HL-60 (cell line): Measurements from ENCODE around the gene AGBL2.

Source experiments
- DNase-seq, 2 experiments: peaks; one replicate each; pipeline ENCODE4 v3.0.0-alpha.2; 2010 to 2020; ENCODE audit warnings: low read depth in 1 of 2, low spot score in 1 of 2
- H3K27ac ChIP-seq: fragments of 250-450 bp; sonication (Bioruptor Pico); replicated peaks from 2 replicates; pipeline ENCODE4 v1.5.1; 2020; ENCODE audit warnings: mild to moderate bottlenecking, moderate library complexity
- H3K27me3 ChIP-seq: fragments of 250-450 bp; sonication (Bioruptor Pico); 2 replicates; pipeline ENCODE4 v1.5.1; 2021; ENCODE audit warnings: mild to moderate bottlenecking, moderate library complexity; ENCODE audit not compliant: insufficient read depth, poor library complexity, severe bottlenecking
- H3K4me3 ChIP-seq: replicated peaks from 2 replicates; pipeline ENCODE4 v1.5.1; 2011; ENCODE audit warnings: mild to moderate bottlenecking, control low read depth, low read length; ENCODE audit not compliant: insufficient read depth
- CTCF ChIP-seq: IDR thresholded peaks from one replicate; pipeline ENCODE4 v1.5.1; 2011; ENCODE audit warnings: low read length, control low read depth, inconsistent platforms; ENCODE audit not compliant: insufficient read depth
- GABPA ChIP-seq: IDR thresholded peaks from 2 replicates; pipeline ENCODE4 v1.6.1; 2012; ENCODE audit warnings: low read depth
- POLR2AphosphoS5 ChIP-seq: IDR thresholded peaks from 2 replicates; pipeline ENCODE4 v1.6.1; 2012; ENCODE audit warnings: low read depth
- REST ChIP-seq: IDR thresholded peaks from 2 replicates; pipeline ENCODE4 v1.6.1; 2012; ENCODE audit warnings: low read depth; ENCODE audit not compliant: insufficient replicate concordance
- SPI1 ChIP-seq: IDR thresholded peaks from 2 replicates; pipeline ENCODE4 v1.6.1; 2012; ENCODE audit warnings: low read depth, mild to moderate bottlenecking, borderline replicate concordance

Gene AGBL2

GRCh38 chr11:47686151-47686550, 29.0 kb downstream of the AGBL2 start:
- no peak for TF ChIP-seq CTCF
- TF ChIP-seq REST = no peak
- Histone ChIP-seq H3K27ac (no peak overlapping the region), H3K4me3 (no peak overlapping the region), H3K27me3 (no peaks in the 10 kb centered on the region)
- DNase-seq = no peak

GRCh38 chr11:47675851-47676250, 39.3 kb downstream of the AGBL2 start:
- Histone ChIP-seq H3K27me3 (no peaks in the 10 kb centered on the region), H3K27ac (no peak overlapping the region)
- no peak for DNase-seq

GRCh38 chr11:47672283-47672730, 42.9 kb downstream of the AGBL2 start:
- DNase-seq = no peak
- TF ChIP-seq CTCF (no peak), SPI1 (no peak), REST (no peak), POLR2AphosphoS5 (no peak), GABPA (no peak)

More at GRCh38 chr11:47675851-47676250, 39.3 kb downstream of the AGBL2 start:
- H3K4me3 ChIP-seq = no peak overlapping the region
- TF ChIP-seq CTCF (no peak), SPI1 (no peak), GABPA (no peak), POLR2AphosphoS5 (no peak)

GRCh38 chr11:47669856-47670255, 45.3 kb downstream of the AGBL2 start:
- H3K4me3 ChIP-seq = no peak overlapping the region
- no peak for DNase-seq
- H3K27ac ChIP-seq = no peak overlapping the region

More at GRCh38 chr11:47672283-47672730, 42.9 kb downstream of the AGBL2 start:
- no peaks in the 10 kb centered on the region for H3K27me3 ChIP-seq
- no peak overlapping the region for H3K4me3 ChIP-seq
- no peak overlapping the region for H3K27ac ChIP-seq

More at GRCh38 chr11:47669856-47670255, 45.3 kb downstream of the AGBL2 start:
- no peaks in the 10 kb centered on the region for H3K27me3 ChIP-seq
- TF ChIP-seq CTCF (no peak), POLR2AphosphoS5 (no peak), SPI1 (no peak), GABPA (no peak), REST (no peak)
